Measurements from ENCODE around the gene NT5DC1.
"Not testable (repeated sequence)": the region's sequence is repeated elsewhere in the genome, so short reads cannot be mapped to it uniquely, and the experiment has no call there.

Gene NT5DC1

DNA sequence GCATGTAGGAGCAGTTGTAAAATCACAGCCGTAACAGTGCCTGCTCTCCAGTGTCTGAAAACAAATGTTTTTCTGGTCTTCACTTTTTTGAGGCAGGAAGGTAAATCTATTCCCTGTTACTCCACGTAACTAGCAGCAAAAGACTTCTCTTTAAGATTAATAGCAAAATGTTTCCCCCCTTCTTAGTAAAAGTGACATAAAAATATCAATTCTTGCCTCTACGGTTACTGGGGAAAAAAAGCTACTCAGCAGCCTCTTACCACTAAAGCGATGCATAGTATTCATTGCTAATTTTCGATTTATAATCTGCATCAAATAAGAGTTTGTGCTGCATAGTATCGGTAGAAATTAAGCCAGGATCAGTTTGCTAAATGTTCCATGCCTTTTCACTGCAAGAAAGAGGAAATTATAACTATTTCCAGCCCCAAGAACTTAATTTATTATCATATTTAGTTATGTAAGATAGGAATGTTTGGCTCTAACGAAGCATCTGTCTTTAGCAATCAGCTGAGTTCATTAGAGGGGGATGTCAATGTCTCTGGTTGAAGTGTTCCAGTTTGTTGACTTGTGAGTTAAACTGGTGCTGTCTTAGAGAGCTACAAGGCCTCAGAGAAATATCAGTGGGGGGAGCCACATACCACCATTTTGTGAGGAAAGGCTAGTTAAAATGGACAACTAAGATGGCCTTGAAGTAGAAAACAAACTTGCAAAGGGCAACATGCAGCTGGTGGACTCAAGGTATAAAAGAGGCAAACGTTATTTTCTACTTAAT, 179.7 kb downstream of the NT5DC1 start:
- Mint-ChIP-seq H3K27me3 (no peaks in the 10 kb centered on the region), H3K4me1 (peaks cover 56% of the 10 kb centered on the region), H3K36me3 (peaks cover 25% of the 10 kb centered on the region), H3K9me3 (no peaks in the 10 kb centered on the region), H3K4me3 (peak overlapping the region; percentile 100), H3K27ac (peak overlapping the region; percentile 99)

DNA sequence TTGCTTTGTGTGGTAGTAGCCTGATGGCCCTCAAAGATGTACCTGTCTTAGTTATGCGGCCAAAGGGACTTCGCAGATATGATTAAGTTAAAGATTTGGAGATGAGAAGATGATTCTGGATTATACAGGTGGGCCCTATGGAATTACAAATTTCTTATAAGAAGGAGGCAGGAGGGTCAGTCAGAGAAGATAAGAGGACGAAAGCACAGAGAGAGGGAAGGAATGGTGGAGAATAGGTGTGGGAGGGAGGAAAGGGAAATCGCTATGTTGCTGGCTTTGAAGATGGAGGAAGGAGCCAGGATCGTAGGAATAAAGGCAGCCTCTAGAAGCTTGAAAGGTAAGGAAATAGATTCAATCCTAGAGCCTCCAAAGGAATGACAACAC, 180.3 kb downstream of the NT5DC1 start:
- no peaks in the 10 kb centered on the region for H3K9me3 Mint-ChIP-seq
- no peaks in the 10 kb centered on the region for H3K27me3 Mint-ChIP-seq
- peak overlapping the region; percentile 99 for H3K27ac Mint-ChIP-seq
- peaks cover 23% of the 10 kb centered on the region for H3K36me3 Mint-ChIP-seq
- peak overlapping the region; percentile 100 for H3K4me3 Mint-ChIP-seq
- H3K4me1 Mint-ChIP-seq = peaks cover 50% of the 10 kb centered on the region

DNA sequence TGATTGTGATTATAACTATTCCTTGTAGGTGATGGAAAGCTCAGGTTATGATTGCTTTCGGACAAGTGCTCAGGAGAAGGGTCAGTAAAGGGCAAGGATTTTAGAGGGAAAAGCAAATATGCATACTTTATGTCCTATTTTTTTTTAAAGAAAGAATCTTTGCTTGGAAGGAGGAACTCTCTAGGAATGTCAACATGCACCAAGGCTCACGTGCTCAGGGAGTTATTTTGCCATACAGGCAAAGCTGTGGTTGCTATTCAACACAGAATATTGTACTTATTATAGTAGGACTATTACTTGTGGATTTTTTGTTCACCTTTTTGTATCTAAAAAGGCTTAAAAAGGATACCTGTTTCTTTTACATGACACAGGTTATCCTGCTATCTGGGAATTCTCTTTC, 182.0 kb downstream of the NT5DC1 start:
- Mint-ChIP-seq H3K36me3 (peaks cover 14% of the 10 kb centered on the region), H3K27me3 (no peaks in the 10 kb centered on the region), H3K4me1 (peaks cover 33% of the 10 kb centered on the region), H3K9me3 (no peaks in the 10 kb centered on the region), H3K27ac (no peak overlapping the region), H3K4me3 (no peak overlapping the region)

DNA sequence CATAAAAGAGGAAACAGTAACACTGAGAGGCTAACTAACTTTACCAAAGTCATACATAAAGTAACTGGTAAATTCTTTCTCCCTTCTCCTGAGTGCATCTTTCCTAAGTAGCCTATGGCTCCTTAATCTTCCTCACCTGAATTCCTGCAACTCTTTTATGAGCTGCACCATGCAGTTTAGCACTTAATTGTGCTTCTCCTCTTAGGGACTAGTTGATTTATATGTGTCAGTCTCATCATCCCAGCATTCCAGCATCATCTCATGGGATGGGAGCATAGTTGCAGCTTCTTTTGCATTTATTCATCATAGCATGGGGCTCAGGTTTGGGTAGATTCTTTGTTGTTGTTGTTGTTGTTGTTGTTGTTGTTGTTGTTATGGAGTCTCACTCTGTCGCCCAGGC, 182.5 kb downstream of the NT5DC1 start:
- H3K4me1 Mint-ChIP-seq = peaks cover 28% of the 10 kb centered on the region
- H3K4me3 Mint-ChIP-seq = no peak overlapping the region
- no peak overlapping the region for H3K27ac Mint-ChIP-seq
- H3K9me3 Mint-ChIP-seq = no peaks in the 10 kb centered on the region
- peaks cover 10% of the 10 kb centered on the region for H3K36me3 Mint-ChIP-seq
- H3K27me3 Mint-ChIP-seq = no peaks in the 10 kb centered on the region

DNA sequence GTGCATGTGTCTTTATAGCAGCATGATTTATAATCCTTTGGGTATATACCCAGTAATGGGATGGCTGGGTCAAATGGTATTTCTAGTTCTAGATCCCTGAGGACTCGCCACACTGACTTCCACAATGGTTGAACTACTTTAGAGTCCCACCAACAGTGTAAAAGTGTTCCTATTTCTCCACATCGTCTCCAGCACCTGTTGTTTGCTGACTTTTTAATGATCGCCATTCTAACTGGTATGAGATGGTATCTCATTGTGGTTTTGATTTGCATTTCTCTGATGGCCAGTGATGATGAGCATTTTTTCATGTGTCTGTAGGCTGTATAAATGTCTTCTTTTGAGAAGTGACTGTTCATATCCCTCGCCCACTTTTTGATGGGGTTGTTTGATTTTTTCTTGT, 184.3 kb downstream of the NT5DC1 start:
- not testable (repeated sequence) for H3K4me3 Mint-ChIP-seq
- peaks cover 21% of the 10 kb centered on the region for H3K4me1 Mint-ChIP-seq

DNA sequence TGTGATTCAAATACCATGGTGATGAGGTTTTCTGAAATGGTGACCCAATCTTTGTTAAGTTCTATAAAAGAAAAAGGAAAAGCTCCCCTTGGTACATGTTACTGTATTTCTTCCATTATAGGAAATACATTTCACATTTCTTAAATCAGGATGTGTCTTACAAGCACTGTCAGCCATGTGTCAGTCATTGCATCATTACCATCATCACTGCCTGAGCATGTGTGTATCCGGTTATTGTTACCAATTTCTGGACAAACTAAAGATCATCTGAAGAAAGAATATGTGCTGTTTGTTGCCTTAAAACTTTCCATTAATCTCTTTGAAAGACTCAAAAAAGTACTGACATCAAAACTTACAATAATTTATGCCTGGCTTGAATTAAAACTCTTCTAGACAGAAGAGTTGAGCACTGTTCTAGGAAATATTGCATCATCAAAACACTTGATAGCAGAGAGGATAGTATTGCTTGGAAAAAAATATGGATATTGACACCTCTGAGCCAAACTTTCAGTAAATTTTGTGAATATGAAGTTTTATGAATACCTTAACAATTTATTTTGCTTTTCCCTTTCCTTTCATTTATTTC, 186.2 kb downstream of the NT5DC1 start:
- H3K27me3 Mint-ChIP-seq = no peaks in the 10 kb centered on the region
- H3K9me3 Mint-ChIP-seq = no peaks in the 10 kb centered on the region
- no peak overlapping the region for H3K27ac Mint-ChIP-seq
- no peaks in the 10 kb centered on the region for H3K36me3 Mint-ChIP-seq
- peaks cover 7% of the 10 kb centered on the region for H3K4me1 Mint-ChIP-seq
- no peak overlapping the region for H3K4me3 Mint-ChIP-seq

More for the DNA sequence above, 184.3 kb downstream of the NT5DC1 start:
- not testable (repeated sequence) for H3K36me3 Mint-ChIP-seq, H3K27me3 Mint-ChIP-seq, H3K27ac Mint-ChIP-seq, H3K9me3 Mint-ChIP-seq

DNA sequence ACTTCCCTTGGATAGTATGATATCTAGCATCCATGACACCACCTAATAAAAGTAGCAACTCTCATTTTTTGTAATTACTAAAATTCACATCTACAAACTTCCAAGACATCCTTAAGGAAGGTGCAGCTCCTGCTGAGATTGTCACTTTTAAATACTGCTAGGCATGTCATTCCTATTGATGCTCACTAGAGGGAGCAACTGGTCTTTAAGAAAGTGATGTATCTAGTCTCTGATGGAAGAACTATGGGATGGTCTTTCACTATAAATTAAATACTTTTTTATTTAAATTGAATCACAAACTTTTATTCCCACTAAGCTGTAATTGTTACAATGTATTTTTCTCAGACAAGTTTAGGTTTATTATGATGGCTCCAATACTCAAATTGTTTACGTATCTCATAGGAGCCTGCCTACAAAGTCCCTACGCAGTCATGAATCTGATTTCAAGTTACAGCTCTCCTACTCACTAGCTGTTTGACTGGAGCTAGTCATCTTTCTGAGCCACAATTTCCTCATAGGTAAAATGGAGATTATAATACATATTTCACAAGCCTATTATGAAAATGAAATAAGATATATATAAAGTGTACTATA, 187.1 kb downstream of the NT5DC1 start:
- Mint-ChIP-seq H3K4me1 (no peaks in the 10 kb centered on the region), H3K27ac (no peak overlapping the region), H3K9me3 (no peaks in the 10 kb centered on the region), H3K36me3 (no peaks in the 10 kb centered on the region), H3K27me3 (no peaks in the 10 kb centered on the region), H3K4me3 (no peak overlapping the region)

DNA sequence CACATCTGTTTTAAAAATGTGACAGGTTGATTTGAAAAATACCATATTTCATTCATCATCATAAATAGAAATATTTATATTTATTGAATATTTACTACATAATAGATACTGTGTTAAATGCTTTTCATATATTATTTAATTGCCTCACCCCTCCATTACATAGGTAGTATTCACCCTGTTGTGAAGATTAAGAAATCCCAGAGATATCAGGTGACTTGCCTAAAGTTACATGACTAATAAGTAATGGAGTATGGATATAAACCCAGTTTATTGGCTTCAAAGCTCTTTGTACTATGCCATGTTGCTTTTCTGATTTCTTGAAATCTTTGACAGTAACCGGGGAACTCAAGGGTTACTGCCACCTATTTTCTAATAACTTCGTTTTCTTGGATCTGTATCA, 189.2 kb downstream of the NT5DC1 start:
- Mint-ChIP-seq H3K27ac (no peak overlapping the region), H3K27me3 (no peaks in the 10 kb centered on the region), H3K9me3 (no peaks in the 10 kb centered on the region), H3K4me3 (no peak overlapping the region), H3K4me1 (no peaks in the 10 kb centered on the region), H3K36me3 (no peaks in the 10 kb centered on the region)

DNA sequence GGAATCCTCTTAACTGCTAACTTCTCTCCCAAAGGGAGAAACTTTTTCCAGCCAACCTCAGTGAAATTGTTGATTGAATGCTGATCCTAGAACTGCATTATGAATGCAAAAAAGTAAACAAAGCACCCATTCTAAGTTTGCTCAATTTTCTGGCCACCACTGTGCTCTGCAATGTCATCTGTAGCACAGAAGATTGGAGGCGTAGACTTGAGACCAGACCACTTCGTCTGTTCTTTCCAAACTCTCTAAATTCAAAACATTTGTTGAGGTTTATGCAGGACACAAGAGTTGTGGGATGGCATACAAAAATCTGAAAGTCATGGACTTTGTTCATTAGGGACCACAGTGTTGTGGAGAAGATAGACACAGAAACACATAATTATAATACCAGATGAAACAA, 190.1 kb downstream of the NT5DC1 start:
- Mint-ChIP-seq H3K27ac (no peak overlapping the region), H3K4me1 (no peaks in the 10 kb centered on the region), H3K9me3 (no peaks in the 10 kb centered on the region), H3K36me3 (no peaks in the 10 kb centered on the region), H3K4me3 (no peak overlapping the region), H3K27me3 (no peaks in the 10 kb centered on the region)

DNA sequence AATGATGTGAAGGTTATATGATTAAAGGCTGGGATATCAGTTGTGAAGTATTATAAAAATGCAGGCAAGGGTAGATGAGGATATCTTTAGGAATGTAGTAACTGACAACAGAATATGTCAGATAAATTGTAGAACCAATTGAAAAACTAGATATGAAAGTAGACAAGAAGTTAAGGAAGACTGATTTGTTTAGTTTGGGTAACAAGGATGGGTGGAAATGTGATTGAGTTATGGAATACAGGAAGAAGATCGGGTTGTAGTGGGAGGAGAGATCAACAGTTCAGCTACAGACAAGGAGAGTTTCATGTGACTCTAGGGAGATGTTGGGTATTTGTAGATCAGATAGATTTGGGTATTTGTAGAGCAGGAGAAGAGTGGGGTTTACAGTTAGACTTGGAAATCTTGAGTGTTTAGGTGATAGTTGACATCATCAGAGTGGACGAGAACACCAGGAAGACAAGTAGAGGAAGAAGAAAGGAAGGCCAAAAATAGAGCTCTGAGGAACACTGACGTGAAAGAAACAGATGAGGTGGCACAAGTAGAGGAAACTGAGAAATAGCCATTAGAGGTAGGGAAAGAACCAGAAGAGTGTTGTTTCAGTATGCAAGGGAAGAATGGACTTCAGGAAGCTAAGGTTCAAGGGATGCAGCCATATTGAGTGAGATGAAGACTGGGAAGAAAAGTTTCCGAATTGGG, 191.2 kb downstream of the NT5DC1 start:
- Mint-ChIP-seq H3K4me3 (no peak overlapping the region), H3K9me3 (no peaks in the 10 kb centered on the region), H3K36me3 (no peaks in the 10 kb centered on the region), H3K4me1 (no peaks in the 10 kb centered on the region), H3K27ac (no peak overlapping the region), H3K27me3 (no peaks in the 10 kb centered on the region)

DNA sequence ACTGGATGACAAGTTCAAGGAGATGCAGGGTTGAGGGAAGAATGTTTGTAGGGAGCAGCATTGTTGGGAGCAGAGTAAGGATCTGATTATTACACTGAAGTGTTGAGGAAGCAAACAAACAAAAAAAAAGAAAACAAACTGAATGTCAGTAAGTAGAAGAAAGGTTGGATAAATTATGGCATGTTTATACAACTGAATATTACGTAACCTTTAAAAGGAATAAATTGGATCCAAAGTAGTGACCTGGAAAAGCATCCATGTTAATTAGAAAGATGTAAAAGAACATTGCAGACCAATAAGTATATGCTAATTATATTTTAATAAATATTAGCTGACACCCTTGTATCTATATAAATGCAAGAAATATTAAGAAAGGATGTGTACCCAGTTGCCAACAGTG, 191.9 kb downstream of the NT5DC1 start:
- Mint-ChIP-seq H3K4me1 (no peaks in the 10 kb centered on the region), H3K36me3 (peaks cover under 1% of the 10 kb centered on the region)

DNA sequence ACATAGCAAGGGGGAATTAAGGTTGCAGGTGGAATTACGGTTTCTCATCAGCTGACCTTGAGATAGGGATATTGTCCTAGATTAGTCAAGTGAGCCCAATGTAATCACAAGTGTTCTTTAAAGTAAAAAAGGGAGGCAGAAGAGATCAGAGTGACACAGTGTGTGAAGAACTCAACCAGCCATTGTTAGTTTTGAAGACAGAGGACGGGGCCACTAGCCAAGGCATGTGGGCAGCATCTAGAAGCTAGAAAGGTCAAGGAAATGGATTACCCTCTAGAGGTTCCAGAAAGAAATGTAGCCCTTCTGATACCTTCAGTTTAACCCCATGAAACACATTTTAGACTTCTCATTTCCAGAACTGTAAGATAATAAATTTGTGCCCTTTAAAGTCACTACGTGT, 197.6 kb downstream of the NT5DC1 start:
- Mint-ChIP-seq H3K27me3 (no peaks in the 10 kb centered on the region), H3K36me3 (peaks cover 7% of the 10 kb centered on the region), H3K4me3 (no peak overlapping the region), H3K27ac (no peak overlapping the region), H3K9me3 (peaks cover 4% of the 10 kb centered on the region), H3K4me1 (no peaks in the 10 kb centered on the region)

More for the DNA sequence above, 191.9 kb downstream of the NT5DC1 start:
- no peak overlapping the region for H3K4me3 Mint-ChIP-seq
- no peak overlapping the region for H3K27ac Mint-ChIP-seq
- H3K27me3 Mint-ChIP-seq = no peaks in the 10 kb centered on the region
- no peaks in the 10 kb centered on the region for H3K9me3 Mint-ChIP-seq

DNA sequence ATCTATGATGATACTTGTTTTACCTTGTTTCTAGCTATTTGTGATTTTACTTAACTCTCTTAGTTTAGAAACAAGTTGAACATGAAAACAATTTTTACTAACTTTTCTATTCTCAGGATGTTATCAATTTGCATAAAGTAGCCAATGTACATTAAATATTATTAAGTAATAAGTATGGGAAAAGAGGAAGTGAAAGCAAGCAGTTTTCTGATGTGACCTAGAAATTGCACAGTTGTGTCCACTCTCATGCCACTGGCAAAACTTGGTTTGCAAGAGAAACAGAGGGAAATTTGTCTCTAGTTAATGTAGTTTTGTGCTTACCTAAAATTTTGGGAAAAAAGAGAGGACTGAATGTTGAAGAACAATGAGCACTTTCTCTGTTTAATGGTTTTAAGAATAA, 198.3 kb downstream of the NT5DC1 start:
- Mint-ChIP-seq H3K4me3 (no peak overlapping the region), H3K9me3 (peaks cover 4% of the 10 kb centered on the region), H3K4me1 (no peaks in the 10 kb centered on the region), H3K27ac (no peak overlapping the region), H3K36me3 (peaks cover 7% of the 10 kb centered on the region), H3K27me3 (no peaks in the 10 kb centered on the region)
